MM.1S (cell line): ENCODE results near the gene MAGI1.

ENCODE experiments used
- DNase-seq: peaks from one replicate; pipeline ENCODE4 v3.0.0-alpha.2; 2015
- H2AFZ ChIP-seq: fragments of 300-600 bp; sonication (generic); 2 replicates; pipeline ENCODE4 v1.6.0; 2016; ENCODE audit warnings: antibody characterized with exemption, low read length
- H3F3A ChIP-seq: fragments of 300-600 bp; sonication (generic); 2 replicates; pipeline ENCODE4 v1.6.1; 2016; ENCODE audit warnings: mild to moderate bottlenecking, antibody characterized with exemption, low read length, moderate library complexity, mixed read lengths; ENCODE audit not compliant: insufficient read depth
- H3K27ac ChIP-seq: fragments of 300-600 bp; sonication (generic); 2 replicates; pipeline ENCODE4 v1.5.1; 2016; ENCODE audit warnings: mild to moderate bottlenecking, low read length
- H3K27me3 ChIP-seq: fragments of 300-600 bp; sonication (generic); replicated peaks from 2 replicates; pipeline ENCODE4 v1.6.0; 2016; ENCODE audit warnings: low read length; ENCODE audit not compliant: insufficient read depth
- H3K36me3 ChIP-seq: fragments of 300-600 bp; sonication (generic); replicated peaks from 2 replicates; pipeline ENCODE4 v1.6.1; 2016; ENCODE audit warnings: mild to moderate bottlenecking, low read length, mixed read lengths; ENCODE audit not compliant: insufficient read depth
- H3K4me1 ChIP-seq: fragments of 300-600 bp; sonication (generic); 2 replicates; pipeline ENCODE4 v1.6.1; 2016; ENCODE audit warnings: low read length, mixed read lengths
- H3K4me2 ChIP-seq: fragments of 300-600 bp; sonication (generic); 2 replicates; pipeline ENCODE4 v1.6.0; 2016; ENCODE audit warnings: low read depth, low read length
- H3K4me3 ChIP-seq: fragments of 300-600 bp; sonication (generic); 2 replicates; pipeline ENCODE4 v1.5.1; 2016; ENCODE audit warnings: low read length, mixed read lengths
- H3K79me2 ChIP-seq: fragments of 300-600 bp; sonication (generic); 2 replicates; pipeline ENCODE4 v1.6.1; 2016; ENCODE audit warnings: mixed run types, low read length, mixed read lengths
- H3K9ac ChIP-seq: fragments of 300-600 bp; sonication (generic); 2 replicates; pipeline ENCODE4 v1.6.1; 2016; ENCODE audit warnings: low read length, mixed read lengths
- H3K9me2 ChIP-seq: fragments of 300-600 bp; sonication (generic); replicated peaks from 2 replicates; pipeline ENCODE4 v1.6.1; 2016; ENCODE audit warnings: mild to moderate bottlenecking, low read length, mixed read lengths; ENCODE audit not compliant: insufficient read depth
- H3K9me3 ChIP-seq: fragments of 300-600 bp; sonication (generic); replicated peaks from 2 replicates; pipeline ENCODE4 v1.6.1; 2016; ENCODE audit warnings: mild to moderate bottlenecking, low read length, mixed read lengths; ENCODE audit not compliant: insufficient read depth
- H4K20me1 ChIP-seq: fragments of 300-600 bp; sonication (generic); 2 replicates; pipeline ENCODE4 v1.6.1; 2016; ENCODE audit warnings: mild to moderate bottlenecking, low read length, moderate library complexity, mixed read lengths; ENCODE audit not compliant: insufficient read depth
- CTCF ChIP-seq: fragments of 300-600 bp; sonication (generic); IDR thresholded peaks from 2 replicates; pipeline ENCODE4 v1.5.1; 2016; ENCODE audit warnings: antibody characterized with exemption, low read length, mixed read lengths
- EZH2 ChIP-seq: fragments of 300-600 bp; sonication (generic); optimal IDR thresholded peaks from 2 replicates; pipeline ENCODE3; 2017; ENCODE audit warnings: low read depth, mild to moderate bottlenecking, antibody characterized with exemption, low read length, mixed read lengths
- EZH2phosphoT487 ChIP-seq: fragments of 300-600 bp; sonication (generic); IDR thresholded peaks from 2 replicates; pipeline ENCODE4 v1.6.1; 2018; ENCODE audit warnings: antibody characterized with exemption, low read length

MAGI1 gene

GRCh38 chr3:65886391-65886790 is 152.3 kb downstream of the MAGI1 start:
- Histone ChIP-seq H3F3A (peaks cover 14% of the 10 kb centered on the region), H3K9me2 (no peaks in the 10 kb centered on the region), H3K9ac (no peak overlapping the region), H3K27ac (no peak overlapping the region), H3K4me1 (peaks cover 4% of the 10 kb centered on the region; the same call in 1 of the 2 replicates), H3K4me2 (no peak overlapping the region), H3K79me2 (no peaks in the 10 kb centered on the region), H3K27me3 (no peaks in the 10 kb centered on the region), H3K9me3 (no peaks in the 10 kb centered on the region), H3K4me3 (no peak overlapping the region), H3K36me3 (no peaks in the 10 kb centered on the region), H4K20me1 (no peaks in the 10 kb centered on the region), H2AFZ (no peak overlapping the region)
- no peak for DNase-seq
- TF ChIP-seq EZH2phosphoT487 (no peak), EZH2 (no peak), CTCF (no peak)

- TF ChIP-seq CTCF (no peak), EZH2phosphoT487 (no peak), EZH2 (no peak)
- Histone ChIP-seq H3K79me2 (no peaks in the 10 kb centered on the region), H3K4me1 (no peaks in the 10 kb centered on the region), H3K4me3 (no peak overlapping the region), H3K27ac (no peak overlapping the region), H3K4me2 (no peak overlapping the region), H3K36me3 (no peaks in the 10 kb centered on the region), H2AFZ (no peak overlapping the region), H3K9me2 (no peaks in the 10 kb centered on the region), H3K9me3 (no peaks in the 10 kb centered on the region), H3F3A (peaks cover 6% of the 10 kb centered on the region), H3K9ac (no peak overlapping the region), H3K27me3 (no peaks in the 10 kb centered on the region), H4K20me1 (no peaks in the 10 kb centered on the region)
- no peak for DNase-seq
Measured at GRCh38 chr3:65884071-65884470, 154.6 kb downstream of the MAGI1 start.

GRCh38 chr3:65883613-65884012 is 155.1 kb downstream of the MAGI1 start:
- H3K9me3 ChIP-seq: no peaks in the 10 kb centered on the region
- no peak overlapping the region for H3K27ac ChIP-seq
- H3K27me3 ChIP-seq: no peaks in the 10 kb centered on the region
- H3K4me3 ChIP-seq: no peak overlapping the region
- no peaks in the 10 kb centered on the region for H4K20me1 ChIP-seq
- DNase-seq: no peak
- H3K36me3 ChIP-seq: no peaks in the 10 kb centered on the region
- no peaks in the 10 kb centered on the region for H3K9me2 ChIP-seq
- H3K79me2 ChIP-seq: no peaks in the 10 kb centered on the region
- peaks cover 2% of the 10 kb centered on the region for H3F3A ChIP-seq
- H3K4me1 ChIP-seq: no peaks in the 10 kb centered on the region
- H3K4me2 ChIP-seq: no peak overlapping the region
- H3K9ac ChIP-seq: no peak overlapping the region
- no peak for TF ChIP-seq EZH2phosphoT487
- no peak for TF ChIP-seq CTCF
- TF ChIP-seq EZH2: no peak
- no peak overlapping the region for H2AFZ ChIP-seq

GRCh38 chr3:65880350-65880749 is 158.4 kb downstream of the MAGI1 start:
- no peak overlapping the region for H3K27ac ChIP-seq
- TF ChIP-seq CTCF: no peak
- TF ChIP-seq EZH2phosphoT487: no peak
- TF ChIP-seq EZH2: no peak
- H3K4me3 ChIP-seq: no peak overlapping the region
- no peaks in the 10 kb centered on the region for H3K4me1 ChIP-seq
- no peaks in the 10 kb centered on the region for H3K79me2 ChIP-seq
- H3K9me2 ChIP-seq: no peaks in the 10 kb centered on the region
- DNase-seq: no peak
- no peak overlapping the region for H3K4me2 ChIP-seq
- H3K9ac ChIP-seq: no peak overlapping the region
- H3K9me3 ChIP-seq: no peaks in the 10 kb centered on the region
- no peaks in the 10 kb centered on the region for H3K27me3 ChIP-seq
- no peak overlapping the region for H2AFZ ChIP-seq
- H3K36me3 ChIP-seq: no peaks in the 10 kb centered on the region
- H4K20me1 ChIP-seq: no peaks in the 10 kb centered on the region
- no peaks in the 10 kb centered on the region for H3F3A ChIP-seq
